A549 (cell line): ENCODE measurements around the gene TFDP1.

Experiments
- CHD2 ChIP-seq: fragments of 150-350 bp; IDR thresholded peaks from 2 replicates; pipeline ENCODE4 v1.6.1; 2014; ENCODE audit warnings: low read length; ENCODE audit not compliant: partially characterized antibody
- CTCF ChIP-seq: fragments of >200 bp; sonication (Bioruptor Twin); formaldehyde crosslinking; IDR thresholded peaks from 3 replicates; pipeline ENCODE4 v1.5.1; 2016
- EP300 ChIP-seq, 2 experiments: fragments of >200 bp; sonication (Bioruptor Twin); formaldehyde crosslinking; IDR thresholded peaks; 2 replicates in 1 of 2; 3 replicates in 1 of 2; pipeline ENCODE4 v1.6.1; 2016 to 2017
- HEYL ChIP-seq: fragments of 250-450 bp; sonication (Bioruptor Pico); IDR thresholded peaks from 2 replicates; pipeline ENCODE4 v1.8.0; 2021; ENCODE audit warnings: mild to moderate bottlenecking, moderate library complexity
- MAFK ChIP-seq: fragments of 450-650 bp; IDR thresholded peaks from 2 replicates; pipeline ENCODE4 v1.6.1; 2014; ENCODE audit not compliant: partially characterized antibody
- PBX3 ChIP-seq: IDR thresholded peaks from 2 replicates; pipeline ENCODE4 v1.6.1; 2012
- POLR2A ChIP-seq: IDR thresholded peaks from 2 replicates; pipeline ENCODE4 v1.6.1; 2012; ENCODE audit warnings: mild to moderate bottlenecking, low read length
- RAD21 ChIP-seq, 2 experiments: fragments of >200 bp in 1 of 2; sonication (Bioruptor Twin) in 1 of 2; formaldehyde crosslinking in 1 of 2; IDR thresholded peaks in 1 of 2; conservative IDR thresholded peaks in 1 of 2; 2 replicates in 1 of 2; 3 replicates in 1 of 2; pipeline ENCODE4 v1.6.1; 2012 to 2018; ENCODE audit warnings: inconsistent platforms in 1 of 2
- REST ChIP-seq: fragments of 200-600 bp; sonication (generic); IDR thresholded peaks from 2 replicates; pipeline ENCODE4 v1.6.1; 2016; ENCODE audit warnings: antibody characterized with exemption, mild to moderate bottlenecking, moderate library complexity
- RFX5 ChIP-seq: fragments of 450-650 bp; IDR thresholded peaks from 2 replicates; pipeline ENCODE4 v1.7.1; 2014; ENCODE audit warnings: antibody characterized with exemption, mild to moderate bottlenecking, moderate library complexity
- SMC3 ChIP-seq: fragments of >200 bp; sonication (Bioruptor Twin); formaldehyde crosslinking; IDR thresholded peaks from 3 replicates; pipeline ENCODE4 v1.6.1; 2018; ENCODE audit warnings: inconsistent platforms
- SREBF2 ChIP-seq: fragments of 450-650 bp; IDR thresholded peaks from 2 replicates; pipeline ENCODE4 v1.6.1; 2014; ENCODE audit warnings: mild to moderate bottlenecking, moderate library complexity
- USF2 ChIP-seq: fragments of 450-650 bp; IDR thresholded peaks from 2 replicates; pipeline ENCODE4 v1.6.1; 2014; ENCODE audit warnings: antibody characterized with exemption
- ZNF302 ChIP-seq: fragments of 250-450 bp; sonication (Bioruptor Pico); IDR thresholded peaks from 2 replicates; pipeline ENCODE4 v1.9.0; 2021; ENCODE audit warnings: inconsistent platforms, mild to moderate bottlenecking, moderate library complexity

GRCh38 chr13:113537205-113537604, 47.3 kb upstream of the TFDP1 start:
- TF ChIP-seq MAFK (no peak), EP300 (IDR thresholded peaks at IDR 0.05) (no peak), REST (no peak), PBX3 (no peak), POLR2A (no peak), CTCF (no peak), SREBF2 (no peak), USF2 (no peak), RFX5 (no peak), CHD2 (no peak), ZNF302 (no peak), RAD21 (conservative IDR thresholded peaks at IDR 0.05 in 1 of 2, IDR thresholded peaks at IDR 0.05 in 1 of 2) (no peak), SMC3 (no peak), HEYL (CRISPR knock-in tag) (no peak)
